Measurements from ENCODE around the gene CDC42BPB.
A peak's percentile ranks its signal among the peaks of the same experiment; 100 is the strongest.

Gene CDC42BPB

DNA sequence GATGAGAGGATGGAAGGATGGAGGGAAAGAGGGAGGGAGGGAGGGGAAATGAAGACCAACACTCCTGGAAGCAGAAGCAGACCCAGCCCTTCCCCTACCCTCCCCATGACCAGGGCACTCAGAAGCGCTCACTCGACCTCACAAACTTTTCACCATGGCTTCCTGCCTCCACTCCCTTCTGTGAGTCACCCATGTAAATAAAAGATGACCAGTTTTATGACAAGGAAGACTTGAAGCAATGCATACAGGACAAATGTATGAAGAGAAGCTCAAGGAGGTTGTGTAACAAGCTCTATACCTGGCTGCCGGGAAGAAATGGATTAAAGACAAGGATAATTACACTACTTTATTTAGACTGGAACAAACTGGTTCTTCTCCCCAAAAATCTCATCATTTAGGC is 63.8 kb downstream of the CDC42BPB start:
- no peak overlapping the region for H3K4me3 ChIP-seq (ENCODE audit: low read depth, low read length)
- TF ChIP-seq, protein P1, sequence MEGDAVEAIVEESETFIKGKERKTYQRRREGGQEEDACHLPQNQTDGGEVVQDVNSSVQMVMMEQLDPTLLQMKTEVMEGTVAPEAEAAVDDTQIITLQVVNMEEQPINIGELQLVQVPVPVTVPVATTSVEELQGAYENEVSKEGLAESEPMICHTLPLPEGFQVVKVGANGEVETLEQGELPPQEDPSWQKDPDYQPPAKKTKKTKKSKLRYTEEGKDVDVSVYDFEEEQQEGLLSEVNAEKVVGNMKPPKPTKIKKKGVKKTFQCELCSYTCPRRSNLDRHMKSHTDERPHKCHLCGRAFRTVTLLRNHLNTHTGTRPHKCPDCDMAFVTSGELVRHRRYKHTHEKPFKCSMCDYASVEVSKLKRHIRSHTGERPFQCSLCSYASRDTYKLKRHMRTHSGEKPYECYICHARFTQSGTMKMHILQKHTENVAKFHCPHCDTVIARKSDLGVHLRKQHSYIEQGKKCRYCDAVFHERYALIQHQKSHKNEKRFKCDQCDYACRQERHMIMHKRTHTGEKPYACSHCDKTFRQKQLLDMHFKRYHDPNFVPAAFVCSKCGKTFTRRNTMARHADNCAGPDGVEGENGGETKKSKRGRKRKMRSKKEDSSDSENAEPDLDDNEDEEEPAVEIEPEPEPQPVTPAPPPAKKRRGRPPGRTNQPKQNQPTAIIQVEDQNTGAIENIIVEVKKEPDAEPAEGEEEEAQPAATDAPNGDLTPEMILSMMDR (IDR thresholded peaks at IDR 0.05; ENCODE audit: low read depth, low read length, missing control alignments), result no peak
- no peak for DNase-seq (ENCODE audit: low read depth)

DNA sequence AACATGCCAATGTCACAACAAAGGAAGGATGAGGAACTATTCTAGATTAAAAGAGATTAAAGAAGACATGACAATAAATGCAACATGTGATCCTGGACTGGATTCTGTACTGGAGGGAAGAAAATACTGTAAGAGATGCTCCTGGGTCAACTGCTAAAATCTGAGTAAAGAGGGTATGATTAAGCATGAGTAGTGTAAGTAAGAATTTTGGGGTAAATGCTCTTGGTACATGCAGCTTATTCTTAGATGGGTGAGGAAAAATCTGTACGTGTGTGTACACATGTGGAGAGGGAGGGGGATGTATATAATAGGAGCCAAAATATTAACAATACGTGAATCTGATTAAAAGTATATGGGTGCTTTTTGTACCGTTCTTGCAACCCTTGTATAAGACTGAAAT is 66.0 kb downstream of the CDC42BPB start:
- H3K4me3 ChIP-seq (ENCODE audit: low read depth, low read length), result no peak overlapping the region
- TF ChIP-seq, protein P1 (IDR thresholded peaks at IDR 0.05; ENCODE audit: low read depth, low read length, missing control alignments), result no peak

DNA sequence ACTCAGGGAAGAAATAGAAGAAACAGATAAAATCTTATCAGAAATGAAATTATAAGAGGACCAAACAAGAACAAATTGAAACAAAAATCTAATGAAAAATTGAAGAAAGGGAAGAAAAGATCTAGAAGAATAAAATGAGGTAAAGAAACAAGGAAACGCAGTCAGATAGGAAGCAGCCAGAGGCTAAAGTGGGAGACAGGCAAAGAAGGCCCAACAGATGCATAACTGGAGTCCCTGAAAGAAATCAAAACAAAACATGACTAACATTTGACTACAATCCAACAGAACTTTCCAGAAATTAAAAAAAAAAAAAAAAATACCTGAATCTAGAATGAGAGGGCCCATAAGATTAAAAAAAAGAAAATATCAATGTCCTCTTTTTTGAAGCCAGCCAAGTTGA is 69.3 kb downstream of the CDC42BPB start:
- TF ChIP-seq, protein P1 (IDR thresholded peaks at IDR 0.05; ENCODE audit: low read depth, low read length, missing control alignments), result no peak
- H3K4me3 ChIP-seq (ENCODE audit: low read depth, low read length), result no peak overlapping the region
- no peak for DNase-seq (ENCODE audit: low read depth)

More for the DNA sequence above, 66.0 kb downstream of the CDC42BPB start:
- DNase-seq (ENCODE audit: low read depth), result no peak

DNA sequence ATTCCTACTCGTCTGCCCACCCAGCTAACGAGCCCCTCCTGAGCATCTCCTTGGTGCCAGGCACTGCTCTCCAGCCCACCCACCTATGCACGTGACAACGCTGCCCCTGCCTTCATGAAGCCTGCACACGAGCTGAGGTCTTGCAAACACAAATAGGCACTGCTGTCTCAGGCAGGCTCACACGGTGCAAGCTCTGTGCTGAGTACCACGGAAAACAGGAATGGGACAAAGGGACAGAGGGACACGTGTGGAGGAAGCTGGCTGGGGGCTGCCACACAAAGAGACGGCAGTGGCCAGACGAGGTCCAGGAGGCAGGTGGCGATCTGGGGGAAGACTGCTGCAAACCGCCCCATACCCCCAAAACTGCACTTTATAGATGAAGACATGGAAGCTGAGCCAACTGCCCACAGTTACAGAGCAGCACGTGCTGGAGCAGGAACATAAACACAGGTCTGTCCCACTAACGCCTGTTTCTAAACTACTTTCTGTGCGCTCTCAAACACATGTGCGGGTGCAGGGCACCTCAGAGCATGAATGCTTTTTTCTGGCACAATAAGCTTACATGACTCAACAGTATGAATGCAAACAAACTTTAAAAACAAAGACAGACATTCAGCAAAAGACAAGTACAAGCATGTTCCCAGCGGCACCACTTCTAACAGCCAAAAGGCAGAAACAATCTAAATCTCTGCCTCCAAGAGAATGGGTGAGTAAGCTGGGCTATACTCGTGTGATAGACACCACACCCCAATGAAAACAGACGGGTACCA is 70.4 kb downstream of the CDC42BPB start:
- no peak overlapping the region for H3K4me3 ChIP-seq (ENCODE audit: low read depth, low read length)
- no peak for DNase-seq (ENCODE audit: low read depth)
- TF ChIP-seq, protein P1 (IDR thresholded peaks at IDR 0.05; ENCODE audit: low read depth, low read length, missing control alignments), result no peak

DNA sequence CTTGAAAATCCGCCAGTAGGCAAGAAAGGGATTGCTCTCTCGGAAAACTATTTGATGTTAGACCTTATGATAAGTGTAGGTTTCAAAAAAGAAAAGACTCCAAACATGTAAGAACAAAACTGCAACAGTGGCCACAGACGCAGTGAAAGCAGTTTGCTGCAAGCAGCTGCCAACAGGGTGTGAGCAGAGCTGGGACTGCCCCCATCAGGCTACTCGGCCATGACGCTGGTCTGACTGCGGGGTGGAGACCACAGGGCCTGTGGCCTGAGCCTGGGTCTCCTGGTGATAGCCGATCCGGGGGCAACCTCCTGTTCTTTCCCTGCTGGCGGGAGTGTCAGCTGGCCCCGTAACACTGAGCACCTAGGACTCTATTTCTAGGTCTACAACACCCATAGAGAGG is 71.7 kb downstream of the CDC42BPB start:
- DNase-seq (ENCODE audit: low read depth), result peak; percentile 46
- TF ChIP-seq, protein P1 (IDR thresholded peaks at IDR 0.05; ENCODE audit: low read depth, low read length, missing control alignments), result peak; percentile 8
- no peak overlapping the region for H3K4me3 ChIP-seq (ENCODE audit: low read depth, low read length)

DNA sequence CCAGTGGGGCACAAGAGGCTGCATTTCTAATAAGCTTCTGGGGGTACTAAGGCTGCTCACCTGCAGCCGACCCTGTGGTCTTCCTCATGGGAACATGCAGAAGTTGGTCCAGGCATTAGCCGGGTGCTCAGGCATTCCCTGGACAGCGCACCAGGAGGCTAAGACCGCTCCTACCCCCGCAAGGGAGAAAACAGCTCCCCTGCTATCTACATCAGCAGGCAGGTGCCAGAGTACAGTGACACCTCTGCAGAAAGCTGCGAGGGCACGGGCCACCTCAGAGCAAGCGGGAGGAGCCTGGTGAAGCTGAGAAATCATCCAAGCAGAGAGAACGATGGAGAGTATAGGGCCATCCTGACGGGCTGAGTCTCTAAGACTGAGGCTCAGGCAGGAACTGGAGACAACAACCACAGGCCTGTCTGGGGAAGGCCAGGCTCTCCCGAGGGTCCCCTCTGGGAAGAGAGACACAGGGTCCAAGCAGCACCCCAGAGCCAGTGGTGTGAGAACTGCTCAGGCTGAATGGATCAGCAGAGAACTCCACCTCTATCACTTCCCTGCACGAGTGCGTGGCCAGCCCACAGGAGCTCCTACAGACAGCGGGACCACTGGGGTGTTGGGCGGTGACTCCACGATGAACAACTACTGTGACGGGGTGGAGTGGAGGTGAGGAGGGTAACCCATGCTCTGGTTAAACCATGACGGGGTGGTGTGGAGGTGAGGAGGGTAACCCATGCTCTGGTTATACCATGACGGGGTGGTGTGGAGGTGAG is 72.8 kb downstream of the CDC42BPB start:
- TF ChIP-seq, protein P1 (IDR thresholded peaks at IDR 0.05; ENCODE audit: low read depth, low read length, missing control alignments), result no peak
- no peak for DNase-seq (ENCODE audit: low read depth)
- H3K4me3 ChIP-seq (ENCODE audit: low read depth, low read length), result no peak overlapping the region
